Measurements from ENCODE around the gene SLC29A2.

DNA sequence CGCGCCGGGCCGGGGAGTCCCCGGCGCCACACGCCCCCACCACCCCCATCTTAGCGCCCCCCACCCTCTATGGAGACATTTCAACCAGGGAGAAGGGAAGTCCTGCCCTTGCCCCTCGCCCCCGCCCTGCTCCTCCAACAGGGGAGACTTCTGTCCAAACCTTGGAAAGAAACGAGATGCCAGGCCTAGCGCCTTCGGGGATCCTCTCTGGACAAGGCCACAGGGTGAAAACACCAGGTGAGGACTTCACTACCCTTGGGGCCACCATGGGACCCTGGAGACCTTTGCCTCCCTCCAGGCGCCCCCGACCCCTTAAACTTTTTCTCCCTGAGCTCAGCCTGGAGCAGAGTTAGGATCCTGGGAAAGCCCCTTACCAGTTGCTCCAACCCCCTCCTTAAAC lies 37.7 kb upstream of the SLC29A2 start:
- TF ChIP-seq, protein P1, sequence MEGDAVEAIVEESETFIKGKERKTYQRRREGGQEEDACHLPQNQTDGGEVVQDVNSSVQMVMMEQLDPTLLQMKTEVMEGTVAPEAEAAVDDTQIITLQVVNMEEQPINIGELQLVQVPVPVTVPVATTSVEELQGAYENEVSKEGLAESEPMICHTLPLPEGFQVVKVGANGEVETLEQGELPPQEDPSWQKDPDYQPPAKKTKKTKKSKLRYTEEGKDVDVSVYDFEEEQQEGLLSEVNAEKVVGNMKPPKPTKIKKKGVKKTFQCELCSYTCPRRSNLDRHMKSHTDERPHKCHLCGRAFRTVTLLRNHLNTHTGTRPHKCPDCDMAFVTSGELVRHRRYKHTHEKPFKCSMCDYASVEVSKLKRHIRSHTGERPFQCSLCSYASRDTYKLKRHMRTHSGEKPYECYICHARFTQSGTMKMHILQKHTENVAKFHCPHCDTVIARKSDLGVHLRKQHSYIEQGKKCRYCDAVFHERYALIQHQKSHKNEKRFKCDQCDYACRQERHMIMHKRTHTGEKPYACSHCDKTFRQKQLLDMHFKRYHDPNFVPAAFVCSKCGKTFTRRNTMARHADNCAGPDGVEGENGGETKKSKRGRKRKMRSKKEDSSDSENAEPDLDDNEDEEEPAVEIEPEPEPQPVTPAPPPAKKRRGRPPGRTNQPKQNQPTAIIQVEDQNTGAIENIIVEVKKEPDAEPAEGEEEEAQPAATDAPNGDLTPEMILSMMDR (IDR thresholded peaks at IDR 0.05; ENCODE audit: low read depth, low read length) = no peak
- TF ChIP-seq POLR2A (IDR thresholded peaks at IDR 0.05; ENCODE audit: extremely low read depth, insufficient read length) = no peak
- TF ChIP-seq, protein P2, sequence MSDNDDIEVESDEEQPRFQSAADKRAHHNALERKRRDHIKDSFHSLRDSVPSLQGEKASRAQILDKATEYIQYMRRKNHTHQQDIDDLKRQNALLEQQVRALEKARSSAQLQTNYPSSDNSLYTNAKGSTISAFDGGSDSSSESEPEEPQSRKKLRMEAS (IDR thresholded peaks at IDR 0.05; ENCODE audit: low read depth, low read length) = no peak

All from NB4 (cell line).